Hepatocyte (in vitro differentiated cells): ENCODE data around the gene HDAC5.

Experiments
- CTCF ChIP-seq: fragments of 200-600 bp; sonication (generic); IDR thresholded peaks from 2 replicates; pipeline ENCODE4 v1.5.1; 2016; ENCODE audit warnings: antibody characterized with exemption, mild to moderate bottlenecking; ENCODE audit not compliant: poor library complexity
- EZH2 ChIP-seq: fragments of 200-600 bp; sonication (generic); IDR thresholded peaks from 2 replicates; pipeline ENCODE4 v1.6.1; 2016; ENCODE audit warnings: antibody characterized with exemption, mild to moderate bottlenecking, borderline replicate concordance

GRCh38 chr17:44124118-44124438 is 637 bp upstream of the HDAC5 start:
- TF ChIP-seq CTCF, result no peak
- no peak for TF ChIP-seq EZH2
